Femur (tissue), 1 donor: ENCODE data around the gene TTLL5.
"Not testable (repeated sequence)": the region's sequence is repeated elsewhere in the genome, so short reads cannot be mapped to it uniquely, and the experiment has no call there.

Source experiments
- DNase-seq: peaks from one replicate; pipeline ENCODE4 v3.0.0-alpha.2; 2017

TTLL5 gene

GRCh38 chr14:75920421-75920820 lies 259.4 kb downstream of the TTLL5 start:
- DNase-seq, result not testable (repeated sequence)

GRCh38 chr14:75925141-75925840 lies 264.2 kb downstream of the TTLL5 start:
- DNase-seq, result not testable (repeated sequence)

GRCh38 chr14:75926431-75927115 lies 265.5 kb downstream of the TTLL5 start:
- no peak for DNase-seq

GRCh38 chr14:75927564-75928087 lies 266.6 kb downstream of the TTLL5 start:
- DNase-seq, result no peak

GRCh38 chr14:75928690-75929181 lies 267.7 kb downstream of the TTLL5 start:
- no peak for DNase-seq

GRCh38 chr14:75933712-75934296 lies 272.8 kb downstream of the TTLL5 start:
- no peak for DNase-seq

GRCh38 chr14:75934998-75935628 lies 274.1 kb downstream of the TTLL5 start:
- no peak for DNase-seq

- DNase-seq, result no peak
Observed at GRCh38 chr14:75939200-75939599, 278.2 kb downstream of the TTLL5 start.

GRCh38 chr14:75941030-75941429 lies 280.0 kb downstream of the TTLL5 start:
- peak; percentile 54 for DNase-seq

- no peak for DNase-seq
Observed at GRCh38 chr14:75944607-75945241, 283.7 kb downstream of the TTLL5 start.

- no peak for DNase-seq
Observed at GRCh38 chr14:75946785-75947184, 285.7 kb downstream of the TTLL5 start.

- DNase-seq, result no peak
Observed at GRCh38 chr14:75952489-75952888, 291.4 kb downstream of the TTLL5 start.

- DNase-seq, result no peak
Observed at GRCh38 chr14:75959031-75959430, 298.0 kb downstream of the TTLL5 start.

- DNase-seq, result no peak
Observed at GRCh38 chr14:75960231-75960630, 299.2 kb downstream of the TTLL5 start.

- DNase-seq, result no peak
Observed at GRCh38 chr14:75961662-75962061, 300.6 kb downstream of the TTLL5 start.

- DNase-seq, result no peak
Observed at GRCh38 chr14:75967866-75968265, 306.8 kb downstream of the TTLL5 start.

- DNase-seq, result no peak
Observed at GRCh38 chr14:75968456-75968855, 307.4 kb downstream of the TTLL5 start.

- DNase-seq, result no peak
Observed at GRCh38 chr14:75969126-75969525, 308.1 kb downstream of the TTLL5 start.

GRCh38 chr14:75969891-75970290 lies 308.8 kb downstream of the TTLL5 start:
- DNase-seq, result no peak

GRCh38 chr14:75970989-75971388 lies 309.9 kb downstream of the TTLL5 start:
- no peak for DNase-seq

GRCh38 chr14:75971509-75971908 lies 310.5 kb downstream of the TTLL5 start:
- DNase-seq, result no peak

- DNase-seq, result no peak
Observed at GRCh38 chr14:75972801-75973421, 311.9 kb downstream of the TTLL5 start.
